Aorta (tissue), 5 donors: ENCODE results near the gene KLC3. TPM values are rescaled to one million over a fixed set of nuclear protein-coding genes. Genes with fewer than 3 reads are reported as not detected.

Source experiments
- ATAC-seq: fragments of 200-7000 bp; cut with Tn5 transposase; one replicate; pipeline ENCODE4 v1.9.1; 2022; ENCODE audit warnings: moderate library complexity; ENCODE audit not compliant: low FRiP score
- DNase-seq, 2 donors: peaks; one replicate each; pipeline ENCODE4 v3.0.0-alpha.2; 2020
- H3K27ac ChIP-seq, 2 donors: one replicate each; pipeline ENCODE4 v1.5.1; 2013; ENCODE audit warnings: low read length in 2 of 2, mild to moderate bottlenecking in 2 of 2, moderate library complexity in 2 of 2, control low read depth in 1 of 2, inconsistent platforms in 1 of 2, low read depth in 1 of 2
- H3K27me3 ChIP-seq, 2 donors: one replicate each; pipeline ENCODE4 v1.6.1; 2013; ENCODE audit warnings: control low read depth in 1 of 2, low read length in 1 of 2, mild to moderate bottlenecking in 1 of 2, moderate library complexity in 1 of 2; ENCODE audit not compliant: insufficient read depth in 2 of 2, control insufficient read depth in 1 of 2
- H3K36me3 ChIP-seq, 2 donors: one replicate each; pipeline ENCODE4 v1.6.1; 2013; ENCODE audit warnings: control low read depth in 1 of 2, low read length in 1 of 2, mild to moderate bottlenecking in 1 of 2; ENCODE audit not compliant: insufficient read depth in 2 of 2, control insufficient read depth in 1 of 2
- H3K4me1 ChIP-seq, 2 donors: one replicate each; pipeline ENCODE4 v1.6.1; 2013; ENCODE audit warnings: low read length in 2 of 2, control low read depth in 1 of 2, mild to moderate bottlenecking in 1 of 2, moderate library complexity in 1 of 2; ENCODE audit not compliant: insufficient read depth in 2 of 2, control insufficient read depth in 1 of 2
- H3K4me3 ChIP-seq, 2 donors: one replicate each; pipeline ENCODE4 v1.5.1; 2013; ENCODE audit warnings: low read length in 2 of 2, control low read depth in 1 of 2, mild to moderate bottlenecking in 1 of 2
- H3K9me3 ChIP-seq: one replicate; pipeline ENCODE4 v1.6.1; 2013; ENCODE audit warnings: mild to moderate bottlenecking, low read length; ENCODE audit not compliant: control insufficient read depth
- WGBS, 2 donors: extraction: QIAGEN DNeasy Blood & Tissue Kit; methylation state at CpG; one replicate each; pipeline ENCODE4 v1.1.7; 2013; 5-methylcytosine and 5-hydroxymethylcytosine counted together
- intact Hi-C, 2 donors: fragments of 100-400 bp; cut with DNase I; formaldehyde crosslinking; loops; one replicate each; pipeline versions ENCODE4 v1.14.2 to v1.15.0; 2022
- polyA plus RNA-seq, 2 donors: library from polyadenylated mRNA; stranded (reverse); fragments of 200-250 nt; gene quantifications; one replicate each; pipeline ENCODE4 v1.2.3, GENCODE V29; 2013
- total RNA-seq, 2 donors: library from RNA; stranded (reverse); fragmentation: NEBNext Ultra II Directional; extraction: Animal tissue kit (Norgen Biotek cat#: 25700); gene quantifications; one replicate each; pipeline ENCODE4 v1.2.1, GENCODE V29; 2021
- donor health status: healthy with polysubstance abuse.
- donor health status: Bipolar disorder and iron deficiency.
- donor health status: DM: no; HTN: no; CAD: no.
- donor health status: DM: no; HTN: no; CAD: no.
- donor health status: DM: yes; HTN: yes; CAD: no.

The KLC3 gene
- total and polyA plus RNA-seq, 4 donors = not detected

DNA sequence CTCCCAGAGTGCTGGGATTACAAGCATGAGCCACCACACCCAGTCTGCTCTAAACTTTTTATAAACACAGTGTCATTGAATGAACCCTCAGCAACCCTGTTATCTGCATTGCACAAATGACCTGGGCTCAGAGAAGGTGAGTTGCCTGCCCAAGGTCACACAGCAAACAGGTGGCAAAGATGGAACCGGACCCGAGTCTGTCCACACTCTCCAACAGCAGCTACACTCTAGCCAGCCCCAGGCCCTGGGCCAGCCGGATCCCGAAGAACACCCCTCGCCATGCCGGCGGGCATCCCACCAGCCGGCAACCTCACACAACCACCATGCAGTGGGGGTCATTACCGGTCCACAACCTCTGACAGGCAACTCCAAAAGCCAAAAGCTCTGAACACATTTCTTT is 15.4 kb downstream of the KLC3 start:
- no peak overlapping the region for H3K4me3 ChIP-seq
- no peak overlapping the region for H3K27ac ChIP-seq
- H3K4me1 ChIP-seq = no peaks in the 10 kb centered on the region
- no peaks in the 10 kb centered on the region for H3K9me3 ChIP-seq
- no peaks in the 10 kb centered on the region for H3K27me3 ChIP-seq
- H3K36me3 ChIP-seq = peaks cover 0 to 1% of the 10 kb centered on the region in 2 donors
- ATAC-seq = no peak
- 95 to 97% methylated on average over 9 of the region's 9 CpGs for WGBS, 2 donors
- no peak for DNase-seq
- intact Hi-C loops = no loop called here

DNA sequence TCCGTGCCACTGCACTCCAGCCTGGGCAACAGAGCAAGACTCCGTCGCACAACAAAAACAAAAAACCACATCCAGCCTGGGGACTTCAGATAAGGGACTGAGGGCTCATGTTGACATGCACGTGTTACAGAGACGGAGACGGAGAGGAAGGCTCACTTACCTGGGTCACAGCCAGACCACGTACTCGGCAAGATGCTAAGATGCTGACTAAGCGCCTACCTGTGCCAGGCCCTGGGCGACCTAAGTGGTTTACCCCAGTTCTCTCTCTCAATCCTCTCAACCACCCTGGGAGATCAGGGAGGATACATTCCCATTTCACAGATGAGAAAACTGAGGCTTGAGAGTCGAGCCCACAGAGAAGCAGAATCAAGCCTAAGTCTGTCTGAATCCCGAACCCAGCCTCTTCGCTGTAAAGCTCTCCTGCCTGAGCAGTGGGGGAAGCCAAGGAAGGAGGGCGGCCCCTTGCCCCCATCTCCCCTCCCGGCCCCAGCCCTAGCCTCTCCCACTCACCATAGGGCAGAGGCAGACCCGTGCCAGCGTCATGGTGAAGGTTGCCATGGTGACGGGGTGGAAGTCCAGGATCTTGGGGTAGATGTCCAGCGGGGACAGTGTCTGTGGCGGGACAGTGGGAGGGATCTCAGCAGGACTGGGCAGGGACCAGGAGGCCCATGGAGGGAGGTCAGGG is 16.4 kb downstream of the KLC3 start:
- Histone ChIP-seq H3K27me3 (no peaks in the 10 kb centered on the region), H3K4me1 (no peaks in the 10 kb centered on the region), H3K9me3 (no peaks in the 10 kb centered on the region), H3K36me3 (peaks cover 0 to 1% of the 10 kb centered on the region in 2 donors), H3K4me3 (no peak overlapping the region), H3K27ac (no peak overlapping the region)
- ATAC-seq = no peak
- intact Hi-C loops = no loop called here
- DNase-seq = no peak
- WGBS, 2 donors = 88 to 91% methylated on average over 20 of the region's 20 CpGs

DNA sequence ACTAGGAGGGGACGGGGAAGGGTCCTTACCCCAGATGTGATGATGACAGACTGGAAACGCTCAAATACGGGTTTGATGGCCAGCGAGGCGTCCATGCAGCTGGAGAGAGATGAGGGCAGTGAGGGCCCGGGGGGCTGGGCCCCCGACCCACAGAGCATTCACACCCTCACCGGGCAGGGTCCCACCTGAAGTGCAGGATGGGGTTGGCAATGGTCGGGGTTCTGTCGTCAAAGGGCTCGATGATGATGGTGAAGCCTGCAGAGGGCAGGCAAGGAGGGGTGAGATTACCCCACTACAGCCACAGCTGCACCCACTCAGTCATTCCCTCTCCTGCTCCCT is 16.9 kb downstream of the KLC3 start:
- Histone ChIP-seq H3K4me3 (no peak overlapping the region), H3K27me3 (no peaks in the 10 kb centered on the region), H3K36me3 (peaks cover 0 to 1% of the 10 kb centered on the region in 2 donors), H3K4me1 (no peaks in the 10 kb centered on the region), H3K9me3 (no peaks in the 10 kb centered on the region), H3K27ac (no peak overlapping the region)
- DNase-seq (no peak), ATAC-seq (no peak)
- intact Hi-C loops = no loop called here
- 92 to 94% methylated on average over 11 of the region's 11 CpGs for WGBS, 2 donors

DNA sequence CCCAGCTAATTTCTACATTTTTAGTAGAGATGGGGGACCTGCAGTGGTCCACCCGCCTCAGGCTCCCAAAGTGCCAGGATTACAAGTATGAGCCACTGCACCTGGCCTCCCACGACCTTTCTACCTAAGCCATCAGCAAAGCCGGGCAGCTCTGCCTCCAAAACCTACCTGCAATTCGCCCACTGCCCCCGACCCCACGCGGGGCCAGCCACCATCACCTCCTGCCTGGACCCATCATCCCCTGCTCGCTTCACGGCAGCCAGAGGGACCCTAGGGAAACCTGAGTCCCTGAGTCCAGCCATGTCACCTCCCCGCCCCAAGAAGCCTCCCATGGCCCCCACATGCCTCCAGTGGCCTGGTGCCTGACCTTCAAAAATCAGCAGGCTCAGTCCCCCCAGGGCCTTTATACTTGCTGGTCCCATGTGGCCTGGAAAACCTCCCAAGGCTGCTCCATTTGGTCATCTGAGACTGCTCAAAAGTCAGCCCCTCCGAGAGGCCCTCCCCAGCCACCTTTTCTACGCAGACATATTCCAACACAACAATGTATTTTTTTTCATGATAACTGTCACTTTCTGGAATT is 17.8 kb downstream of the KLC3 start:
- no peak overlapping the region for H3K4me3 ChIP-seq
- ATAC-seq (no peak), DNase-seq (no peak)
- WGBS, 2 donors = 90 to 91% methylated on average over 12 of the region's 12 CpGs
- H3K27ac ChIP-seq = no peak overlapping the region
- no peaks in the 10 kb centered on the region for H3K9me3 ChIP-seq
- no peaks in the 10 kb centered on the region for H3K4me1 ChIP-seq
- H3K27me3 ChIP-seq = no peaks in the 10 kb centered on the region
- intact Hi-C loops = no loop called here
- no peaks in the 10 kb centered on the region for H3K36me3 ChIP-seq

DNA sequence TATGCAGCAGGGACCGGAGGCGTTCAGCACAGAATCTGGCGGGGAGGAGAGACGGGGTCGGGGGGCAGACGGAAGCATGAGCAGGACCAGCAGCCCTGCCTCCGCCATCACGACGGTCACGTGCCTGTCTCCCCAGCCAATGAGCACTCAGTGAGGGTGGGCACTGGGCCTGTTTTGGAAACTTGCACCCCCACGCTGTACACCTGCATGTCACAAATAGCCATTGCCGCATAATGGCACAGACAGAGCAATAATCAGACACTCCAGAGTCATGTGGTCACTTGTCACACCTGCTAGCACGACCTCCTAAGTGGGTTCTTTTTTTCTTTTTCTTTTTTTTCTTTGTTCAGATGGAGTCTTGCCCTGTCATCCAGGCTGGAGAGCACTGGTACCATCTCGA is 21.1 kb downstream of the KLC3 start:
- ATAC-seq = no peak

DNA sequence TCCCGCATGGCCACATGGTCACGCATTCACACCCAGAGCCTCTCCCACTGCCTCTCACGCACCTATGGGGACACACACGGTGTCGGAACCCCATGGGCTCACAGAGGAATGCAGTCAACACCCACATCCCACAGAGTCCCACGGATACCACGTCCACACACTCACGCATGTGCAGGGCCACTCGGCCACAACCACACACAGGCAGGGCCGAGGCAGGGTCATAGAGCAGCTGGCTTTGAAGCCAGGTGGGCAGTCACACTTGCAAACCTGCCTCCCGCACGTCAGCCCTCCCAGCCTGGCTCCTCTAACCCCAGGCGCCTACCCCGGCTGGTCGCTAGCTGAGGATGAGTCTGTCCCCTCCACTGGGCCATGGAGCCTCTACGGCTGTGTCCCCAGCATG is 21.7 kb downstream of the KLC3 start:
- Histone ChIP-seq H3K36me3 (no peaks in the 10 kb centered on the region), H3K27ac (no peak overlapping the region), H3K4me1 (no peaks in the 10 kb centered on the region), H3K27me3 (no peaks in the 10 kb centered on the region), H3K9me3 (no peaks in the 10 kb centered on the region), H3K4me3 (no peak overlapping the region)
- 89 to 92% methylated on average over 16 of the region's 16 CpGs for WGBS, 2 donors
- intact Hi-C loops = no loop called here
- ATAC-seq = no peak
- no peak for DNase-seq

More for the DNA sequence above, 21.1 kb downstream of the KLC3 start:
- intact Hi-C loops = no loop called here
- Histone ChIP-seq H3K4me3 (no peak overlapping the region), H3K4me1 (no peaks in the 10 kb centered on the region), H3K27ac (no peak overlapping the region), H3K36me3 (no peaks in the 10 kb centered on the region), H3K9me3 (no peaks in the 10 kb centered on the region), H3K27me3 (no peaks in the 10 kb centered on the region)
- 93% methylated on average over 14 of the region's 14 CpGs for WGBS, 2 donors
- no peak for DNase-seq

DNA sequence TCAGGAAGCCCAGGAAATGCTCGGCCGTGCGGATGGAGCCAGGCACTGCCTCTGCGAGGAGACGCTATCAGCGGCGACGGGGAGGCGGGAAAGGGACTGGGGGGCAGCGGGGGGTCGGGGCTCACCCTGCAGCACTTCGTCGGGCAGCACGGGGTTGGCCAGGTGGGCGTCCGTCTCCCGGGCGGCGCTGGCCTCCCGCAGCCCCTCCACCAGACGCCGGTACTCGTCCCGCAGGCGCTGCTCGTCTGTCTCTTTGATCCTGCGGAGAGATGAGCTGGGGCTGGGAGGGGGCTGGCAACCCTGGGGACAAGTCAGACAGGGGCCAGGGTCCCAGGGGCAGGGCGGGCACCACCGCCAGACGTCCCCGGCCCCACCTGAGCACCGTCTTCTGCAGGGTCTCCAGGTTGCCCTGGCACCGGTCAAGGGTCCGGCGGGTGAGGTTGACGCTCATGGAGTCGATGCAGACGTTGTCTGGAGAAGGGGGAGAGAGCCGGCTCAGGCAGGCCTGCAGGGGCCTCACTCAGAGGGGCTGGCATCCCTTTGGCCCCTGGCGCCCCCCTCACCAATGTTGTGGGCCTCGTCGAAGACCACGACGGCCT is 23.4 kb downstream of the KLC3 start:
- no peaks in the 10 kb centered on the region for H3K9me3 ChIP-seq
- WGBS, 2 donors = 93 to 95% methylated on average over 42 to 44 of the region's 44 CpGs
- no peaks in the 10 kb centered on the region for H3K4me1 ChIP-seq
- DNase-seq (no peak), ATAC-seq (peak; percentile 19)
- H3K27me3 ChIP-seq = no peaks in the 10 kb centered on the region
- intact Hi-C loops = no loop called here
- no peak overlapping the region for H3K4me3 ChIP-seq
- no peaks in the 10 kb centered on the region for H3K36me3 ChIP-seq
- H3K27ac ChIP-seq = no peak overlapping the region

DNA sequence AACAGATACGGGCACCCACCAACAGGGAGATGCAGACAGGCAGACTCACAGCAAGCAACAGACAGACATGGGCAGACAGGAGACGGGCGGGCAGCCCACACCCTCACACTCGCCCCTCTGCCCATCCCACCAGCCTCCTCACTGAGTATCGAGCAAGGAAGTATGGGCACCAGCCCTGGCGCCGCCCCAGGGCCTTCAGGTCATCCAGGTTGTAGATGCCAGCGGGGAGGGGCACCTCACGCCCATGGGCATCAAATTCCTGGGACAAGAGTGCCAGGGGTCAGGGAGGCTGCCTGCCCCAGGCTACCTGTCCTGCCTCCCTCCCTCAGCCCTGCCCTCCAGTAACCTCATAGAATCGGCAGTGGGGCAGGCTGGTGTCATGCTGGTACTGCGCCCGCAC is 24.1 kb downstream of the KLC3 start:
- Histone ChIP-seq H3K36me3 (no peaks in the 10 kb centered on the region), H3K9me3 (no peaks in the 10 kb centered on the region), H3K4me1 (no peaks in the 10 kb centered on the region), H3K27ac (no peak overlapping the region), H3K4me3 (no peak overlapping the region), H3K27me3 (no peaks in the 10 kb centered on the region)
- no peak for ATAC-seq
- WGBS, 2 donors = 89% methylated on average over 12 of the region's 12 CpGs
- intact Hi-C loops = no loop called here
- DNase-seq = no peak

DNA sequence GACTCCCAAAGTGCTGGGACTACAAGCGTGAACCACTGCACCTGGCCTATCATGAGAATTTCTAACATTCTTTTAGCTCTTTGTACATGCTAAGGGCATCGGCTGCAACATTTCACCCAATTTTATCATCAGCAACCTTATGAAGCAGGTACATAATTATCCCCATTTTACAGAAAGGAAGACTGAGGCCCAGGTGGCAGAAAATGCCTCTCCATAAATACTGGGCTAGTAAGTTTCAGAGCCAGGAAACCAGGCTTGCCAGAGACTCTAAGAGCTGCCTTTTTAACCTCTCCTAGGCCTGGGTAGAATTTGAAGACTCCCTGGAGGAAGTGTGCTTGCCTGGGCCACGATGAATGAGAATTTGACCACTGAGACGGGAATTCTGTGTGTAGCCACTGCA is 27.6 kb downstream of the KLC3 start:
- 92 to 94% methylated on average over 4 of the region's 4 CpGs for WGBS, 2 donors
- no peaks in the 10 kb centered on the region for H3K4me1 ChIP-seq
- no peak overlapping the region for H3K27ac ChIP-seq
- H3K4me3 ChIP-seq = no peak overlapping the region
- ATAC-seq = no peak
- DNase-seq = no peak
- intact Hi-C loops = no loop called here
- H3K9me3 ChIP-seq = no peaks in the 10 kb centered on the region
- no peaks in the 10 kb centered on the region for H3K36me3 ChIP-seq
- no peaks in the 10 kb centered on the region for H3K27me3 ChIP-seq
